Osteoblast (primary cell): ENCODE measurements around the gene PCGF6. TPM values are rescaled to one million over a fixed set of nuclear protein-coding genes. Genes with fewer than 3 reads are reported as not detected.

Experiments used
- DNase-seq: peaks from one replicate; pipeline ENCODE4 v3.0.0; 2011; ENCODE audit warnings: low spot score, mixed read lengths; ENCODE audit not compliant: insufficient read length; ENCODE audit errors: missing footprints
- H2AFZ ChIP-seq: 2 replicates; pipeline ENCODE4 v1.6.0; 2011; ENCODE audit warnings: mild to moderate bottlenecking, low read length
- H3K27ac ChIP-seq: 2 replicates; pipeline ENCODE4 v1.5.1; 2011; ENCODE audit warnings: mild to moderate bottlenecking, low read depth, low read length, moderate library complexity
- H3K27me3 ChIP-seq: 2 replicates; pipeline ENCODE4 v1.6.0; 2012; ENCODE audit warnings: mild to moderate bottlenecking, control low read depth, inconsistent platforms, low read length, moderate library complexity; ENCODE audit not compliant: insufficient read depth
- H3K36me3 ChIP-seq: 2 replicates; pipeline ENCODE4 v1.5.1; 2011; ENCODE audit warnings: mild to moderate bottlenecking, low read length, control low read depth, moderate library complexity; ENCODE audit not compliant: insufficient read depth
- H3K4me1 ChIP-seq: 2 replicates; pipeline ENCODE4 v1.5.1; 2011; ENCODE audit warnings: mild to moderate bottlenecking, low read length, control low read depth, moderate library complexity; ENCODE audit not compliant: insufficient read depth
- H3K4me2 ChIP-seq: 2 replicates; pipeline ENCODE4 v1.6.0; 2011; ENCODE audit warnings: mild to moderate bottlenecking, low read length; ENCODE audit not compliant: insufficient read depth
- H3K4me3 ChIP-seq: fragments of 200-600 bp; sonication (generic); 3 replicates; pipeline ENCODE4 v1.5.1; 2012; ENCODE audit warnings: mild to moderate bottlenecking, low read length, inconsistent platforms; ENCODE audit not compliant: insufficient read depth
- H3K79me2 ChIP-seq: 2 replicates; pipeline ENCODE4 v1.6.0; 2012; ENCODE audit warnings: mild to moderate bottlenecking, low read length, control low read depth, inconsistent platforms; ENCODE audit not compliant: insufficient read depth
- H3K9me3 ChIP-seq: 2 replicates; pipeline ENCODE4 v1.5.1; 2011; ENCODE audit warnings: low read depth, low read length, control low read depth
- H4K20me1 ChIP-seq: 2 replicates; pipeline ENCODE4 v1.6.0; 2012; ENCODE audit warnings: mild to moderate bottlenecking, low read length, control low read depth; ENCODE audit not compliant: insufficient read depth
- CTCF ChIP-seq: IDR thresholded peaks from 2 replicates; pipeline ENCODE4 v1.5.1; 2011; ENCODE audit warnings: mild to moderate bottlenecking, low read depth, low read length, moderate library complexity; ENCODE audit errors: extremely low read depth
- total RNA-seq: library from RNA; depleted of rRNA; stranded (reverse); fragments of >200 nt; gene quantifications from 2 replicates; pipeline ENCODE4 v1.2.3, GENCODE V29; 2012

The PCGF6 gene
- total RNA-seq, 1 donor = 16.6 TPM

- Histone ChIP-seq H3K4me3 (no peak overlapping the region), H4K20me1 (no peaks in the 10 kb centered on the region), H3K27me3 (peaks cover 35% of the 10 kb centered on the region), H3K4me2 (no peak overlapping the region), H2AFZ (no peak overlapping the region), H3K9me3 (no peaks in the 10 kb centered on the region), H3K27ac (no peak overlapping the region), H3K36me3 (no peaks in the 10 kb centered on the region), H3K4me1 (peaks cover 10% of the 10 kb centered on the region), H3K79me2 (no peaks in the 10 kb centered on the region)
- no peak for TF ChIP-seq CTCF
- DNase-seq = no peak
Observed at GRCh38 chr10:103291588-103291987, 59.4 kb downstream of the PCGF6 start.

- Histone ChIP-seq H4K20me1 (no peaks in the 10 kb centered on the region), H3K9me3 (no peaks in the 10 kb centered on the region), H3K4me2 (no peak overlapping the region), H3K79me2 (no peaks in the 10 kb centered on the region), H3K4me1 (no peaks in the 10 kb centered on the region), H3K36me3 (no peaks in the 10 kb centered on the region), H2AFZ (no peak overlapping the region), H3K27me3 (peaks cover 48% of the 10 kb centered on the region), H3K27ac (no peak overlapping the region), H3K4me3 (no peak overlapping the region)
- no peak for DNase-seq
- TF ChIP-seq CTCF = no peak
Observed at GRCh38 chr10:103287992-103288391, 62.9 kb downstream of the PCGF6 start.

- TF ChIP-seq CTCF = no peak
- no peak for DNase-seq
- no peaks in the 10 kb centered on the region for H3K79me2 ChIP-seq
- H3K27ac ChIP-seq = no peak overlapping the region
- H3K4me2 ChIP-seq = no peak overlapping the region
- no peaks in the 10 kb centered on the region for H3K9me3 ChIP-seq
- no peaks in the 10 kb centered on the region for H3K4me1 ChIP-seq
- no peaks in the 10 kb centered on the region for H4K20me1 ChIP-seq
- H3K4me3 ChIP-seq = no peak overlapping the region
- peaks cover 73% of the 10 kb centered on the region for H3K27me3 ChIP-seq
- no peaks in the 10 kb centered on the region for H3K36me3 ChIP-seq
- H2AFZ ChIP-seq = no peak overlapping the region
Observed at GRCh38 chr10:103284170-103284569, 66.8 kb downstream of the PCGF6 start.

GRCh38 chr10:103282961-103283360 is 68.0 kb downstream of the PCGF6 start:
- no peak for DNase-seq
- TF ChIP-seq CTCF = no peak
- no peak overlapping the region for H3K4me2 ChIP-seq
- H3K79me2 ChIP-seq = no peaks in the 10 kb centered on the region
- H3K36me3 ChIP-seq = no peaks in the 10 kb centered on the region
- no peaks in the 10 kb centered on the region for H3K4me1 ChIP-seq
- no peak overlapping the region for H3K27ac ChIP-seq
- H3K9me3 ChIP-seq = no peaks in the 10 kb centered on the region
- no peak overlapping the region for H3K4me3 ChIP-seq
- no peaks in the 10 kb centered on the region for H4K20me1 ChIP-seq
- H2AFZ ChIP-seq = no peak overlapping the region
- peaks cover 74% of the 10 kb centered on the region for H3K27me3 ChIP-seq
